Daoy (cell line): ENCODE measurements around the gene MKRN2OS. TPM values are rescaled to one million over a fixed set of nuclear protein-coding genes. Genes with fewer than 3 reads are reported as not detected.

Experiments
- DNase-seq: peaks from one replicate; pipeline ENCODE4 v3.0.0-alpha.2; 2015; ENCODE audit warnings: low read depth
- total RNA-seq: library from RNA; depleted of rRNA; stranded (reverse); fragments of >200 nt; shearing (Covaris generic); gene quantifications from 2 replicates; pipeline ENCODE4 v1.2.3, GENCODE V29; 2014; rRNA removed

The MKRN2OS gene, protein sequence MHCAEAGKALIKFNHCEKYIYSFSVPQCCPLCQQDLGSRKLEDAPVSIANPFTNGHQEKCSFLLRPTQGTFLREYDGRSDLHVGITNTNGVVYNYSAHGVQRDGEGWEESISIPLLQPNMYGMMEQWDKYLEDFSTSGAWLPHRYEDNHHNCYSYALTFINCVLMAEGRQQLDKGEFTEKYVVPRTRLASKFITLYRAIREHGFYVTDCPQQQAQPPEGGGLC
- total RNA-seq: not detected in 2 replicates

DNA sequence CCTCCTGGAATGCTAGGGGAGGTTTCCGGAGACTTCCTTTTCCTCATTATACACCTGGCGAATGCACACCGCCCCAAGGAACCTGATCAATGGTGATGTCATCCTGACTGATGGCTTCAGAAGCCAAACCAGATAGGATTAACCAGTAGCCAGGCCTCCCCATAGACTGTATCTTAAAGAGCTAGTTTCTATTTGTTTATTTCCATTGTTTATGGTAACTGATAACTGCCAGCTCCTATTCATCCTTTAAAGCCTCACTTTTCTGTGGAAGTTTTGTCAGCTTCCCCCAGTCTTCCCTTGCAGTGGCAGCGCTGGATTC, at the start of gene MKRN2OS:
Gene MKRN2OS (minus strand): TSS at position 27 of the 319 bp plus-strand sequence. CDS start 35 bp downstream, outside the sequence.
- peak; percentile 14 for DNase-seq

DNA sequence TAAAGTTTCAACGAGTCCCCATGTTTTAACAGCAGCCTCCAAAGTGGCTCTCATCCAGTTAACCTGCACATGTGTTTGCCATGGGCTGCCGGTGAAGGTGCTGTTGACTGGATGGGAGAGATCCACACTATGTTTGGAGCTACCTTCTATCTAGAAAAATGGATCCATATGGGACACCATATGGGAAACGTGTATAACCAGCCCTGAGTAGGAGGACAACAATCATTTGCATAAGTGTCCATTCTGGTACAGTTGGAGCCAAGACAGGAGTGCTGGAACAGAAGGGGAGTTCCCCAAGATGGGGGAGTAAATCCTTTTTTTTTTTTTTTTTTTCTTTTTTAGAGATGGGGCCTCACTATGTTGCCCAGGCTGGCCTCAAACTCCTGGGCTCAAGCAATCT, 48.2 kb upstream of the MKRN2OS start:
- no peak for DNase-seq

DNA sequence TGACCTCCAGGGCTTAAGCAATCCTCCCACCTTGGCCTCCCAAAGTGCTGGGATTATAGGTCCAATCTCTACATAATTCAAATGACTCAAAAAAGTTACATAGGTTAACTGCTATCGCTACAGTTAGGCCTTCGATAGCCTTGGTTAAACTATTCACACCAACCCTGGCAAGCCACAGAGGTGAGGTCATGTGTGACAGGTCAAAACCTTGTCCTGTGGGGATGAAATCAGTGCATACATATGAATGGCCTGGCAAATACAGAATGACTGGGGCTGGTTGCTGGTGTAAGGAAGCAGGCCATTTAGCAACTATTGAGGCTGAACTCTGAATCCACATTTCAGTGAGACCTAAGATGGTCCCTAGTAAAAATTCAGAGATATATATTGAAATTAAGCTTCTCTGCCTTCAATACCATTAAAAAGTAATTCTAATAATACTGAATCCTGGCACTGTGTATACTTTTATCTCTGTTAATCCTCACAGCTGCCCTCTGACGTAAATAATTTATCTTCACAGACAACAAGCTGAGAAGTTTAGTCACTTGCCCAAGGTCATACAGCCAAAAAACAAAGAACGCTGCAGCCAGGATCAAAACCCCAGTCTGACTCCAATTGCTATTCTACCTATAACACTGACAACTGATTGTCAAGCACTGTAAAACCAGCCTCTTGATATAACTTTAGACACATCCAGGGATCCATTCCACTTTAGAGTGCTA, 46.9 kb upstream of the MKRN2OS start:
- no peak for DNase-seq

DNA sequence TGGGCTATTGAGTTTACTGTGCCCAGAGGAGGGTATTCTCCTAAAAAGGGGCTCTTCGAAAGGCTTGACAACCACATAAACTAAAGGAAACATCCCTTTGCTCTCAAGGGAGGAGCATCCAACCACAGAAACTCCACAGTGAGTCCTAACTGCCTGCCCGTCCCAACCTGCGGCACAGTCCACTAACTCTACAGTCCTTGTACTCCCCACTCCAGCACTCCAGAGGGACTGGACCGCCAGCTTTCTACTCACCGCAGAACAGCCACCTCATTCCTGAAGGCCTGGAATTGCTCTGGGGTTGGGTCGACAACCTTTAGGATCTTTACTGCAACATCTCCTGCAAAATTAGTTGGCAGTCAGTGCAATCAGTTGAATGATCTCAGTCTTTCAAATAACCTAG, 46.2 kb upstream of the MKRN2OS start:
- no peak for DNase-seq

DNA sequence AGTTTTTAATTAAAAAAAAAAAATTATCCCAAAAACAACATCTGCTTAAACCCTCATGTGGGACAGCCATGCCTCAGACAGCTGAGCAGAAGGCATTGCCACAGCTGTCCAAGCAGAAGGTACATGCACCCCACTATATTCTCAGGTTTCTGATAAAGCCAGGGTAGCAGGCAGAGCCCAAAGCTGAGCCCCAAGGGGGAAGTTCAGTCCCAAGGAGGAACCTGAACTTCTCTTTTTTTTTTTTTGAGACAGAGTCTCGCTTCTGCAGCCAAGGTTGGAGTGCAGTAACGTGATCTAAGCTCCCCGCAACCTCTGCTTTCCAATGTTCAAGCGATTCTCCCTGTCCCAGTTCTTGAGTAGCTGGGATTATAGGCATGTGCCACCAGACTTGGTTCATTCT, 44.8 kb upstream of the MKRN2OS start:
- no peak for DNase-seq

DNA sequence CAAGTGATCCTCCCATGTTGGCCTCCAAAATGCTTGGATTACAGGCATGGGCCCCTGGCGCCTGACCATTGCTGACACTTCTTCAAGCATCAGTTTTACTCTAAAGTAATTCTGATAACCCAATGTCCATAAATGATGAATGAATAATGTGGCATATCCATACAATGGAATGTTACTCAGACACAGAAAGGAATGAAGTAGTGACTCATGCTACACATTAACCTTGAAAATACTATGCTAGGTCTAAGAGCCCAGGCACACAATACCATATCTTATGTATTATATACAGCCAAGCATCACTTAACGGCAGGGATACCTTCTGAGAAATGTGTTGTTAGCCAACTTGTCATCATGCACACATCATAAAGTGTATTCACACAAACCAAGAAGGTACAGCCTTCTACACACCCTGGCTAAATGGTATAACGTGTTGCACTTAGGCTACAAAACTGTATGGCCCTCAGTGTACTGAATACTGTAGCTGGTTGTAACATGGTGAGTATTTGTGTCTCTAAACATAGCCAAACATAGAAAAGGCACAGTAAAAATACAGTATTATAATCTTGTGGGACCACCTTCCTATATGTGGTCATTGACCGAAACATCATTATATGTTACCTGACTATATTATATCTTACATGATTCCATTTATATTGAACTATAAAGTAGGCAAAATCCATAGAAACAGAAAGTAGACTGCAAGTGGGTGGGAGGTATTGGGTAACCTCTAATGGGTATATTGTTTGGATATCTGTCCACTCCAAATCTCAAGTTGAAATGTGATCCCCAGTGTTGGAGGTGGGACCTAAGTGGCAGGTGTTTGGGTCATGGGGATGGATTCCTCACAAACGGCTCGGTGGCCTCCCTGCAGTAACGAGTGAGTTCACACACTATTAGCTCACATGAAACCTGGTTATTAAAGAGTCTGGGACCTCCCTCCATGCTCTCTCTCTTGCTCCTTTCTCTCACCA, 43.0 kb upstream of the MKRN2OS start:
- DNase-seq: no peak

DNA sequence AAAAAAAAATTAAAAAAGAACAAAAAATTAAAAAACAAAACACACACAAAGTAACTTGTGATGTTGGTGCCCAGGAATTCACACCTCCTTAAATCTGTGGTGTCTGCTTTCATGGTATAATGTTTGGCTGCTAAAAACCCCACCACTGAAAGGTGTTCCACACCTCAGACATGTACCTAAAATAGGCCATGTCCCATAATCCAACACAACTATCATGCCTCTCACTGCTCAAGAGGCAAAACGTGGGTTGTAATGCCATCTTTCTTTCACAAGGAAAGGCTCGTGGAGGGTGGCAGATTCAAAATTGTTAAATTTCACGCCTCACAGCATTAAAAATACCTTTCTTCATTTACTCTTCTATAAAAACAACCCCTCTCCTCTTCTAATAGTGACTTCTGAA, 41.1 kb upstream of the MKRN2OS start:
- no peak for DNase-seq

DNA sequence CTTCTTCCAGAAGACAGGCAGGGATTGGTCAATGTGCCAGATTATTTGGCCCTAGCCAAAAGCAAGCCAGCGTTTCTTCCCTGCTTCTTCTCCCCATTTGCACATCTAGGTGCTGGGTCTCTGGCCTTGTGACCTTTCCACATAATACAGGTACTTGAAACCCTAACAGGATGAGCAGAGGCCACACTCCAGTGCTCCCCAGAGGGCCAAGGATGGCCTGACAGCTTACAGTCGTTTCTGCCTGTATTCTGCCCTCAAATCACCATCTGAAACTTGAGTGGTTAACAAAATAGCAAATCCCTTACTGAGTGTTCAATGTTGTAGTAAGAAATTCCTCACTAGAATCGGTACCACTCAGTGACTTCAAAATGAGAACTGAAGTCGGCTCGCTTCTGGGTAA, 40.7 kb upstream of the MKRN2OS start:
- no peak for DNase-seq

DNA sequence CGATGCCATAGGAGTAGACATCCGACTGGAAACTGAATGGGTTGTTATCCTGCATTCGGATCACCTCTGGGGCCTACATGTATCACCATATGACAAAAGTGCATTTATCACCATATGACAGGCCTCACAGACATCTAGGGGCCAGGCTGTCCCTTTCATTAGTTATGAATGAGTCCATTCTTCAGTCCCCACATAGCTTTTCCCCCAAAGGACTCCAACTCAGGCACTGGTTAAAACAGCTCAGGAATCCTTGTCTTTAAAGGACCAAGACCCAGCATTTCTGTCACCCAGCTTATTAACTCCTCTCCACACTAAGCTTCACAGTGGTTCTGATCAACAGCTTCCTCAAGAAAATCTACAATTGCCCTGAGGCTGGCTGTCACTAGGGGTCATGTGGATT, 39.9 kb upstream of the MKRN2OS start:
- no peak for DNase-seq

DNA sequence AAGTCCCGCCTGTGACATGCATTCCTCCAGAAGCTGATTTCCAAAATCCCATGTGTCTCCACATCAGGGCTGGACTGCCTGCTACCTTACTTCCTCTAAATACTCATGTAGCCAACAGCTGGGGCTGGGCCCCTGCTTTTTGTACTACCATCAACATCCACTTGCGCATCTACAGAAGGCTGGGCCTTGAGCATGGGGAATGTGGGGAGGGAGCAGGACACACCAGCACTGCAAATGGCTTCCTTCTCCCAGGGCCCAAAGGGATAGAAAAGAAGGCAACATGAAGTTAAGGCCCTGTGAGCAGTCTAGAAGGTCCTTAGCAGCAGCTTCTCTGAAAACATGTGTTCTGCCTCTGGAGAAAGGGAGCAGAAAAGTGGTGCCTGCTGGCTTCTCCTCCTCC, 38.8 kb upstream of the MKRN2OS start:
- DNase-seq: no peak

DNA sequence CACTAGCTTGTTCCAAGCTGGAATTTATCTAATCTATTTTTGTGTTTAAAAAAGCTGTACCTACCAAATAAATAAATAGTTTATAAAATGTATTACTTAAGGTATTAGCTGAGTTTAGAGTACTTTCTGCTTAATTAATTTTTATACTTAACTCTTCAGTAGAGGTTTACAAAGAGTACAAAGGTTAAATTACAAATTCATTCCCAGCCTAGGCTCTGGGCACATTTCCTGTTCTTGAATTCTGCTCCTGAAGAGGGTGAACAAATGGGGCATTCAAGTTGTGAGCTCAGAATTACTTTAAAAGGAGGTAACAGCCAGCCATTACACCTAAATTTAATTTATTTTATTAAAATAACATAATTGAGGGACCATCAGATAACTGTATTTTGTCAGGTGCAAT, 38.0 kb upstream of the MKRN2OS start:
- DNase-seq: no peak

DNA sequence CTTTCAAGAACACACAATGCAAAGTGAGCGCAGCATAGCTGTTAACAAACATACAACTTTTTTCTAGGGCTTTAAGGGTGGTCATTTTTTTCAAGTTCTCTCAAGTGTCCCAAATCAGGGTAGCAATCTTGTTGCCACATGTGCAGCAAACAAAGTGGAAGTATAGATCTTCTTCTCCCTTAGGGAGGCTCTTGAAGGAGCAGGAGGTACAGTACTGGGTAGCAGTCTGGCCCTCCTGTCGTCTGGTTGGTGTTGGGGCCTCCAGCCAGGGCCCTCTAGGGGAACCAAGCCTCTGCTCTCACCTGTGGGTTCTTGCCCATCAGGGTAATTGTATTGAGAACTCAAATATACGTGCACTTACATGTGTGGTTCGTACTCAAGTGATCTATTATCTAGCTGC, 37.4 kb upstream of the MKRN2OS start:
- no peak for DNase-seq

DNA sequence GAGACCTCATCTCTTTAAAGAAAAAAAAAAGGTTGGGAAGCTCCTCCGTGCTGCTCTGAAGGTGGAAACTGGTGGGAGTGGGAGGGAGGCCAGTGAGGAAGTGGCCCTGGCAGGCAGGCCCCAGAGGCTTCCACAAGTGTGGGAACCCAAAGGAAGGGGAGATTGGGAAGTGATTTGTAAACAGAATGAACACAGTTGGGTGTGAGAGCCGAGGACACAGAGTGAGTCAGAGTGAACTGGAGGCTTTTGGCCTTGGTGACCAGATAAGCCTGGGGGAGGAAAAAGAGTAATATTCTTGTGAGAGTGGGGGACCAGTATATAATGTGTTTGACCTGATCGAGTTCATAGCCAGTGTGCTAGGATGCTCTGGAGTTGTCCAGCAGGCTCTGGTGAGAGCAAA, 34.6 kb upstream of the MKRN2OS start:
- DNase-seq: no peak

DNA sequence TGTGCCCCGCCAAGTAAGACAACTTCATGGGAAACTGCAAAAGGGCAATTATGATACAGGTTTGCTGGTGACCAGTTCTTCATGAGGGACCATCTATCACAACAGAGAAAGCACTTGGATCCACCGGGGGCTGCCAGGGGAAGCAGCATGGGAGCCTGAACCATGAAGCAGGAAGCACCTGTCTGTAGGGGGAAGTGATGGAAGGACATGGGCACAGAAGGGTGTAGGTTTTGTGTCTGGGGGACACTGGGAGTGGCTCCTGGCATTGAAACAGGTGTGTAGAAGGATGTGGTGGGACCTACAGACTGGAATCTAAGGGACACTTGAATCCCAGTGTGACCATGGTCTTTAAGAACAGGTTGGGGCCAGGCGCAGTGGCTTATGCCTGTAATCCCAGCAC, 34.2 kb upstream of the MKRN2OS start:
- no peak for DNase-seq

DNA sequence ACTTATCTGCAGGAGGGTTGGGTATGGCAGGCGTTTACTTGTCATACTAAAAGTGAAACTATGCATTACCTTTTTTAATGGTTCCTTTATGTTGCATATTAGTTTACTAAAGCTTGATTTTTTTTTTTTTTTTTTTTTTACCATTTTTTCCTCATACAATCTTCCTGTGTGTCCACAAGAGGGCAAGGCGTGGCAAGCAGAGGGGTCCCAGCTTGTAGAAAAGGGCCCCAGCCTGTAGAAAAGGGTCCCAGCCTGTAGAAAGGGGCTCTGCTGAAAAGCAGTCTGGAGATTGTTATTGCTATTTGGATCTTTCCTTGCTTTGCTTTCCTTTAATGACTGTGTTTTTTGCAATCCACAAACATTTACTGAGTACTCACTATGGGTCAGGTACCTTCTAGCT, 33.4 kb upstream of the MKRN2OS start:
- DNase-seq: no peak

DNA sequence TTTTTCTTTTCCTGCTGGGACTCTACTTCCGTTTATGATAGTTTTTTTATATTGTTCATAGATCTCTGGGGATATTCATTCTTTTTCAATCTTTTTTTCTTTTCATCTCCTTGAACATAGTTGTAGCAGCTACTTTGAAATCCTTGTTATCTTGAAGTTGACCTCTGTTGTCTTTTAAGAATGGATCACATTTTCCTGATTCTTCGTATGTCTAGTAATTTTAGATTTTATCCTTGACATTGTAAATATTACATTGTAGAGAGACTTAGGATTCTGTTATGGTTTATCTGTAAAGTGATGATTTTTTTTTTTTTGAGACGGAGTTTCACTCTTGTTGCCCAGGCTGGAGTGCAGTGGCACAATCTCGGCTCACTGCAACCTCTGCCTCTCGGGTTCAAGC, 32.1 kb upstream of the MKRN2OS start:
- DNase-seq: no peak

DNA sequence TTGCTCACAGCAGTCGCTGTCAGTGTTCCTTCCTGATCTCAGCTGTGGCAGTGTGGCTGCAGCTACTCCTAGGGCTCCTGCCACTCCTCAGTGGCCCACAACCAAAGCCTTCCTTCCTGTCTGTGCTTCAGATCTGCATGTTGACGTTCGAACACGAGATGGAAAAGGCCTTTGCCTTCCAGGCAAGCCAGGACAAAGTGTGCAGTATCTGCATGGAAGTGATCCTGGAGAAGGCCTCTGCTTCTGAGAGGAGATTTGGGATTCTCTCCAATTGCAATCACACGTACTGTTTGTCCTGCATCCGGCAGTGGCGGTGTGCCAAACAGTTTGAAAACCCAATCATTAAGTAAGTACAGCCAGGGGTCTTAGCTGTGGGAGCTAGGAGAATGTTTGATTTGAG, 29.4 kb upstream of the MKRN2OS start:
- DNase-seq: no peak

DNA sequence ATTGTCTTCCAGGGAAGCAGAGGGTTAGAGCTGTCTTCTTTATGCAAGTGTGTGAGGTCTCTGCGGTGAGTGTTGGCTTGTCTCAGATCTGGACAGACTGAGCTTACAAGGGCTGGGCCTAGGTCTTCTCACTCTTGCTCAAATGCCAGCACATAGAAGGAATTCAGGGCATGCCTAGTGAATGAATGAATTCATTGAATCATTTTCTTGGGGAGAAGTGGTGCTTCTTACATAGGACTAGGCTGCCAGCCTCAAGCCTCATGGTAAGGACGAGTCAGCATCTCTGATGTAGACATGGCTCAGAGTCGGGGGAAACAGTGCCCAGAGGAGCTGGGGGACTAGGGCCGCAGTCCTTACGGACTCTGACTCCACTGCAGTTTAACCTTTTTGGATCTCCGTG, 28.8 kb upstream of the MKRN2OS start:
- no peak for DNase-seq

DNA sequence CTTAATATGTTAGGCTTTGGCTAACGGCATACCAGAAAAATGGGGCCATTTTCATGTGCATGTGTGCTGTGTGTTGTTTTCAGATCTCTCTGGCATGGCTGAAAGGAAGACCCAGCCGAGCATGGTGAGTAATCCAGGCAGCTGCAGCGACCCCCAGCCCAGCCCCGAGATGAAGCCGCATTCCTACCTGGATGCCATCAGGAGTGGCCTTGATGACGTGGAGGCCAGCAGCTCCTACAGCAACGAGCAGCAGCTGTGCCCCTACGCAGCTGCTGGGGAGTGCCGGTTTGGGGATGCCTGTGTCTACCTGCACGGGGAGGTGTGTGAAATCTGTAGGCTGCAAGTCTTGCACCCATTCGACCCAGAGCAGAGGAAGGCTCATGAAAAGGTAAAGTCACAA, 26.7 kb upstream of the MKRN2OS start:
- DNase-seq: no peak

DNA sequence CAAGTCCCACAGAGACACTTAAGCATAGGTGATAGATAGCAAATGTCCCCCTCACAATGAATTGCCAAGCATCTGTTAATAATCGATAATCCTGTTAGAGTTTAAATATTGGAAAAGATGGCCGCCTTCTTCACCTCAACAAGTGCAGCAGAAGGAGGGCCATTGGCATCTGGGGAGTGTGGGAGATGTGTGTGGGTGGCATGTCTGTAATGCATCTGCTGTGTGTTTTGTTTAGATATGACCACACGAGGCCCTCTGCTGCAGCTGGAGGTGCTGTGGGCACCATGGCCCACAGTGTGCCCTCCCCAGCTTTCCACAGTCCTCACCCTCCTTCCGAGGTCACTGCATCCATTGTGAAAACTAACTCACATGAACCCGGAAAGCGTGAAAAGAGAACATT, 24.5 kb upstream of the MKRN2OS start:
- DNase-seq: no peak

DNA sequence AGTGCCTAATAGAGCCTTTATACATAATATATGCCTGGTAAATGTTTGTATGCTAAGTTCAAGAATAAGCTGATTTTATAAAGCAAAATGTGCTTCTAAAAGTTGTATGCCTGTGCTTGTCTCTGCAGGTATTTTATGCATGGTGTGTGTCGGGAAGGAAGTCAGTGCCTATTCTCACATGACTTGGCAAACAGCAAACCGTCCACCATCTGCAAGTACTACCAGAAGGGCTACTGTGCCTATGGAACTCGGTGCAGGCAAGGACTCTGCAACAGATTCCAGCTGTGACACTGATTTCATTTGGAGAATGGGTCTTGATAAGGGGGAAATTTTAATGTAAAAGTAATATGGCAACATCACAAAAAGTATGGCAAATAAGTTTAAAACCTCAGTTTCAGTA, 23.4 kb upstream of the MKRN2OS start:
- no peak for DNase-seq

DNA sequence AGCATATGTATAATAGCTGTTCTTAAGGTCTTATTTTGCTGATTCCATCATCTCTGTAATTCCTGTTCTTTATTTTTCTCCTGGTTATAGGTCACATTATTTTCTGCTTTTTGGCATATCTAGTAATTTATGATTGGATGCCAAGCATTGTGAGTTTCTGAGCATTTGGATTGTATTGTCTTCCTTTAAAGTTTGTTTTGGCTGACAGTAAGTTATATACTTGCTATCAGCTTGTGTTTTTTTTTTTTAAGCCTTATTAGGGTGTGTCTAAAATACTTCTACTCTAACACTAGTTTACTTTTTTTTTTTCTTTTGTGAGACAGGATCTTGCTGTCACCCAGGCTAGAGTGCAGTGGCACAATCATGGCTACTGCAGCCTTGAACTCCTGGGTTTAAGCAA, 21.7 kb upstream of the MKRN2OS start:
- no peak for DNase-seq

DNA sequence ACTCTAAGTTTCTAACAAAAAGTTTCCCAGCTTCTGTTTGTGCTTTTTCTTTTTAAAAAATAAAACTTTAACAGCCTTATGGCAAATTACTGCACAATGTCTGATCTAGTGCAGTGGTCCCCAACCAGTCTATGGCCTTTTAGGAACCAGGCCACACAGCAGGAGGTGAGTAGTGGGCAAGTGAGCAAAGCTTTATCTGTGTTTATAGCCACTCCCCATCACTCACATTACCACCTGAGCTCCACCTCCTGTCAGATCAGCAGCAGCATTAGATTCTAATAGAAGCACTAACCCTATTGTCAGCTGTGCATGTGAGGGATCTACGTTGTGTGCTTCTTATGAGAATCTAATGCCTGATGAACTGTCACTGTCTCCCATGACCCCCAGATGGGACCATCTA, 17.2 kb upstream of the MKRN2OS start:
- DNase-seq: no peak
